Thyroid gland (tissue), 4 donors: ENCODE measurements around the gene ESYT1. TPM values are rescaled to one million over a fixed set of nuclear protein-coding genes. Genes with fewer than 3 reads are reported as not detected.

ENCODE experiments used
- DNase-seq, 2 donors: peaks; one replicate each; pipeline ENCODE4 v3.0.0-alpha.2; 2019
- H3K27ac ChIP-seq, 3 donors: fragments of 200-600 bp; sonication (generic); 1 replicate in 2 of 3; 2 replicates in 1 of 3; pipeline ENCODE4 v1.5.1; 2016 to 2019; ENCODE audit warnings: mild to moderate bottlenecking in 1 of 3, moderate library complexity in 1 of 3
- H3K27me3 ChIP-seq: fragments of 200-600 bp; sonication (generic); one replicate; pipeline ENCODE4 v1.5.1; 2019
- H3K36me3 ChIP-seq, 2 donors: fragments of 200-600 bp; sonication (generic); one replicate each; pipeline ENCODE4 v1.5.1; 2016 to 2019
- H3K4me1 ChIP-seq, 2 donors: fragments of 200-600 bp; sonication (generic); one replicate each; pipeline ENCODE4 v1.5.1; 2017 to 2019
- H3K4me3 ChIP-seq, 3 donors: fragments of 200-600 bp; sonication (generic); replicated peaks in 1 of 3; 1 replicate in 2 of 3; 2 replicates in 1 of 3; pipeline ENCODE4 v1.5.1; 2016; ENCODE audit warnings: mild to moderate bottlenecking in 1 of 3
- H3K9me3 ChIP-seq: fragments of 200-600 bp; sonication (generic); one replicate; pipeline ENCODE4 v1.5.1; 2017
- POLR2A ChIP-seq, 2 donors: fragments of 450-650 bp; IDR thresholded peaks; one replicate each; pipeline ENCODE4 v1.6.1; 2017; ENCODE audit warnings: antibody characterized with exemption in 2 of 2, mild to moderate bottlenecking in 2 of 2, moderate library complexity in 1 of 2
- WGBS, 2 donors: methylation state at CpG; one replicate each; pipeline ENCODE4 v1.1.5; 2017; 5-methylcytosine and 5-hydroxymethylcytosine counted together
- intact Hi-C: fragments of 100-400 bp; cut with DNase I; formaldehyde crosslinking; loops from one replicate; pipeline ENCODE4 v1.15.1; 2023
- total RNA-seq, 4 donors: library from RNA; depleted of rRNA; stranded (reverse); fragments of >200 nt; gene quantifications; one replicate each; pipeline ENCODE4 v1.2.3, GENCODE V29; 2016
- TF ChIP-seq, protein P1 (sequence below), 6 experiments: fragments of 200-600 bp in 3 of 6; fragments of 450-650 bp in 3 of 6; sonication (generic) in 3 of 6; IDR thresholded peaks; one replicate each; pipeline ENCODE4 v1.5.1; 2016 to 2019; ENCODE audit warnings: antibody characterized with exemption in 6 of 6, mild to moderate bottlenecking in 2 of 6, inconsistent platforms in 1 of 6, moderate library complexity in 1 of 6

ESYT1 gene
- total RNA-seq, 4 donors from 2014 or later, result 60.6 to 84.7 (median 68.7) TPM

DNA sequence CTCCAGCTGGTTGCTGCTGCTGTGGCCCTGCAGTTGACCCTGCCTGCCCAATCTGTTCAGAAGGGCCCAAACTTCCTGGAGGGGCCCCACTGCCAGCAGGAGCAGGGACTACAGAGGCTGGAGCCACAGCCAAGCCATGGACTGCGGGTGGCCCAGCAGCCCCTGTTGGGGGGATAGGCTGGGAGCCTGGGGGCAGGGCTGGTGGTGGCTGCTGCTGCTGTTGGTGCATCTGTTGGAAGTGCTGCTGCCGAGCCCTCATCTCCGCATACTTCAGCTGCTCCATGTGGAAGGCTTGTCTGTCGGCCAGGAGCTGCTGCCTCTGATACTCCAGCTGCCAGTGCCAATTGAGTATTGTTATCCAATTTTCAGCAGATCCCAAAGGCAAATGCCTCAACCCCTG, 37.3 kb downstream of the ESYT1 start:
- Histone ChIP-seq H3K27me3 (no peaks in the 10 kb centered on the region), H3K9me3 (no peaks in the 10 kb centered on the region), H3K36me3 (peaks cover 92 to 96% of the 10 kb centered on the region in 2 donors), H3K27ac (no peak overlapping the region), H3K4me3 (no peak overlapping the region), H3K4me1 (peaks cover 7 to 12% of the 10 kb centered on the region in 2 donors)
- TF ChIP-seq, protein P1, sequence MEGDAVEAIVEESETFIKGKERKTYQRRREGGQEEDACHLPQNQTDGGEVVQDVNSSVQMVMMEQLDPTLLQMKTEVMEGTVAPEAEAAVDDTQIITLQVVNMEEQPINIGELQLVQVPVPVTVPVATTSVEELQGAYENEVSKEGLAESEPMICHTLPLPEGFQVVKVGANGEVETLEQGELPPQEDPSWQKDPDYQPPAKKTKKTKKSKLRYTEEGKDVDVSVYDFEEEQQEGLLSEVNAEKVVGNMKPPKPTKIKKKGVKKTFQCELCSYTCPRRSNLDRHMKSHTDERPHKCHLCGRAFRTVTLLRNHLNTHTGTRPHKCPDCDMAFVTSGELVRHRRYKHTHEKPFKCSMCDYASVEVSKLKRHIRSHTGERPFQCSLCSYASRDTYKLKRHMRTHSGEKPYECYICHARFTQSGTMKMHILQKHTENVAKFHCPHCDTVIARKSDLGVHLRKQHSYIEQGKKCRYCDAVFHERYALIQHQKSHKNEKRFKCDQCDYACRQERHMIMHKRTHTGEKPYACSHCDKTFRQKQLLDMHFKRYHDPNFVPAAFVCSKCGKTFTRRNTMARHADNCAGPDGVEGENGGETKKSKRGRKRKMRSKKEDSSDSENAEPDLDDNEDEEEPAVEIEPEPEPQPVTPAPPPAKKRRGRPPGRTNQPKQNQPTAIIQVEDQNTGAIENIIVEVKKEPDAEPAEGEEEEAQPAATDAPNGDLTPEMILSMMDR (IDR thresholded peaks at IDR 0.05), result no peak
- TF ChIP-seq POLR2A (IDR thresholded peaks at IDR 0.05), result no peak
- DNase-seq, result no peak
- intact Hi-C loops, result no loop called here
- WGBS, 2 donors, result 80 to 86% methylated on average over 1 to 4 of the region's 4 CpGs

DNA sequence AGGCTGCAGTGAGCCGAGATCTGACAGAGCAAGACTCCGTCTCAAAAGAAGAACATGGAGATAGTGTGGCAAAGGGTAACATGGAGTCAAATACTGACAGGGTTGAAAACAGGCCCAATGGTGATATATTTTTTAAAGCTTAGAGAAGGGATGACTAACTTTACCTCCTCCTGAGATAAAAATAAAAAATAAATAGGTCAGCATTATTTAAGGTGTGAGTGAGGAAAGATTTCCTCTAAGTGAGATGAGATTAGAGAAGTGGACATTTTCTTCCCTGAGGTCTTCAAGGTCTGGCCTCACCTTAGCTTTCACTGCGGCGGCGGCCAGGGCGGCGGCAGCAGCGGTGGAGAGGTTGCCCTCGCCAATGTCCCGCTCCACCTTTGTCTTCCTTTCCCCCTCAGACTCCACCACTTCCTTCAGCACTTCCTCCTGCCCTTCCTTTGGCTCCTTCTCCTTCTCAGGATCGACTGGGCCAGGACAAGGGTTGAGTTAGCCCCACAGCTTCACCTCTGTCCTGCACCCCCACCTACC, 41.2 kb downstream of the ESYT1 start:
- TF ChIP-seq, protein P1 (IDR thresholded peaks at IDR 0.05), result no peak
- no peak for TF ChIP-seq POLR2A (IDR thresholded peaks at IDR 0.05)
- 88 to 93% methylated on average over 11 of the region's 11 CpGs for WGBS, 2 donors
- intact Hi-C loops, result no loop called here
- H3K4me3 ChIP-seq, result no peak overlapping the region
- H3K27me3 ChIP-seq, result no peaks in the 10 kb centered on the region
- H3K36me3 ChIP-seq, result peaks cover 92 to 93% of the 10 kb centered on the region in 2 donors
- no peak overlapping the region for H3K27ac ChIP-seq
- H3K9me3 ChIP-seq, result no peaks in the 10 kb centered on the region
- H3K4me1 ChIP-seq, result no peaks in the 10 kb centered on the region
- DNase-seq, result no peak

DNA sequence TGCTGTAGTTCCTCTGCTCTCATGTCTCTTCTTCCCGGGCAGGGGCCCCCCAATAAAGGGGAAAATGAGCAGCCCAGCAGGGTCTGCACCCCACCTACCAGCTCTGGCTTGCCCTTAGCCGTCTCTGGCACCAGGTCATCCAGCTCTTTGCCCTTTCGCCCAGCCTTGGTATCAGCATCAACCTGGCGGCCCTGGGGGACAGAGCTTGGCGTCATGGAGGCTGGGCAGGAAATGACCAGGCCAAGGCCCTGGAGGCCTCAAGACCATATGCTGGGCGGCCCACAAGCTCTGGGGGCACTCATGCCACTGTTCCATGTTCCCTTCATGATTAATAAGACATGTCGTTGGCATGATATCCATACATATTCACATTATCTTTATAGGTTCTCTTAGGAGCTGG, 44.8 kb downstream of the ESYT1 start:
- TF ChIP-seq POLR2A (IDR thresholded peaks at IDR 0.05), result no peak
- TF ChIP-seq, protein P1 (IDR thresholded peaks at IDR 0.05), result no peak
- DNase-seq, result no peak
- Histone ChIP-seq H3K36me3 (peaks cover 79 to 85% of the 10 kb centered on the region in 2 donors), H3K27me3 (no peaks in the 10 kb centered on the region), H3K4me3 (no peak overlapping the region), H3K4me1 (no peaks in the 10 kb centered on the region), H3K9me3 (no peaks in the 10 kb centered on the region), H3K27ac (no peak overlapping the region)
- intact Hi-C loops, result no loop called here
- WGBS, 2 donors, result 80 to 84% methylated on average over 7 of the region's 7 CpGs

DNA sequence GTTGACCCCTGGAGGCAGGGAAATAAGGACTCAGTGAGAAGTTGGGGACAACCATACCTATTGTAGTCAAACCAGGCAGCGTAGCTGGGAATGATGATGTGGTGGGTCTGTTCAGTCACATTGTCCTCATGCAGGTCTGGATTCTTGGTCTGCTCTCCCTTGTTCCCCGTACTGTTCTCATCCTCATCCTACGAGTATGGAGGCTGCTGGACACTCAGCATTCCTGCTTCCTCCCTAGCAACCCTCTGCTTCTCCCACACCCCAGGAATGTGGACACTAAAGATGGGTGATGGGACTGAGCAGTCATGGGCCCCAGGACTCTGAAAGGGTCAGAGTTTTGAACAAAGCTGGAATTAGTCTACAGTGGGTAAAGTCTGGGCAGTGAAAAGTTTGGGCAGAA, 50.3 kb downstream of the ESYT1 start:
- Histone ChIP-seq H3K27ac (no peak overlapping the region), H3K4me1 (no peaks in the 10 kb centered on the region), H3K4me3 (no peak overlapping the region), H3K36me3 (peaks cover 68 to 74% of the 10 kb centered on the region in 2 donors), H3K9me3 (no peaks in the 10 kb centered on the region), H3K27me3 (no peaks in the 10 kb centered on the region)
- WGBS, 2 donors, result 90 to 94% methylated on average over 3 of the region's 3 CpGs
- intact Hi-C loops, result no loop called here
- TF ChIP-seq POLR2A (IDR thresholded peaks at IDR 0.05), result no peak
- TF ChIP-seq, protein P1 (IDR thresholded peaks at IDR 0.05), result no peak
- DNase-seq, result no peak

DNA sequence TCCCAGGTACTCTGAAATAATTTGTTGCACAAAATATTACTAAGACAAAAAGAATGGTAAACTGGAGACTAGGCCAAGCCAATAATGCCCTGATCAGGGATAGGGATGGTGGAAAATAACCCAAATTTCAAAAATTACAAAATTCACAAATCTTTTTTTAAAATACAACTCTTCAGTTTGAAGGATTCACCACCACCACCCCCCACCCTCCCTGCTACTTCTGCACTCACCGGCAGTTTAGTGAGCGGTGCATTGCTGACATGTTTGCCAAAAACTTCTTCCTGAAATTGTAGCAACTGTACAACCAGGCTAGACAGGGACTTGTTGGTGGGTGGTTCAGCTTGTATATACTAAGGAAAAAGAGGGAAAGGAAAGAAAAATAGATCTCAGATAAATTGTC, 58.9 kb downstream of the ESYT1 start:
- H3K27ac ChIP-seq, result no peak overlapping the region

More for the DNA sequence above, 58.9 kb downstream of the ESYT1 start:
- peaks cover 14 to 22% of the 10 kb centered on the region in 2 donors for H3K4me1 ChIP-seq
- TF ChIP-seq, protein P1 (IDR thresholded peaks at IDR 0.05), result no peak
- no peak for TF ChIP-seq POLR2A (IDR thresholded peaks at IDR 0.05)
- H3K9me3 ChIP-seq, result no peaks in the 10 kb centered on the region
- intact Hi-C loops, result no loop called here
- no peak overlapping the region for H3K4me3 ChIP-seq
- peaks cover 26 to 28% of the 10 kb centered on the region in 2 donors for H3K36me3 ChIP-seq
- no peak for DNase-seq
- H3K27me3 ChIP-seq, result no peaks in the 10 kb centered on the region
- 39 to 58% methylated on average over 2 of the region's 2 CpGs for WGBS, 2 donors
